Liver (tissue), 9 donors: Measurements from ENCODE around the gene VMAC. TPM values are rescaled to one million over a fixed set of nuclear protein-coding genes. Genes with fewer than 3 reads are reported as not detected.

Source experiments
- DNase-seq: peaks from one replicate; pipeline ENCODE4 v3.0.0-alpha.2; 2017; ENCODE audit warnings: low spot score
- H3K27ac ChIP-seq, 2 donors: one replicate each; pipeline ENCODE4 v1.7.0; 2013; ENCODE audit warnings: inconsistent platforms in 2 of 2, low read length in 2 of 2, control low read depth in 1 of 2, low read depth in 1 of 2, mild to moderate bottlenecking in 1 of 2
- H3K27me3 ChIP-seq, 4 donors: one replicate each; pipeline versions ENCODE4 v1.6.1 to v1.7.0; 2013; ENCODE audit warnings: low read length in 3 of 4, inconsistent platforms in 1 of 4, mild to moderate bottlenecking in 1 of 4, moderate library complexity in 1 of 4; ENCODE audit not compliant: control insufficient read depth in 4 of 4, insufficient read depth in 4 of 4
- H3K36me3 ChIP-seq, 4 donors: one replicate each; pipeline versions ENCODE4 v1.6.1 to v1.7.0; 2013; ENCODE audit warnings: low read length in 3 of 4, mild to moderate bottlenecking in 3 of 4, low read depth in 1 of 4, moderate library complexity in 1 of 4; ENCODE audit not compliant: control insufficient read depth in 4 of 4, insufficient read depth in 3 of 4
- H3K4me1 ChIP-seq, 4 donors: one replicate each; pipeline versions ENCODE4 v1.6.1 to v1.7.0; 2013; ENCODE audit warnings: low read length in 3 of 4, mild to moderate bottlenecking in 3 of 4, moderate library complexity in 1 of 4; ENCODE audit not compliant: control insufficient read depth in 4 of 4, insufficient read depth in 4 of 4
- H3K4me3 ChIP-seq, 3 donors: one replicate each; pipeline versions ENCODE4 v1.6.1 to v1.7.0; 2013; ENCODE audit warnings: low read length in 3 of 3, control low read depth in 1 of 3, low read depth in 1 of 3, mild to moderate bottlenecking in 1 of 3
- H3K9ac ChIP-seq, 2 donors: one replicate each; pipeline ENCODE4 v1.7.0; 2013; ENCODE audit warnings: low read length in 2 of 2, mild to moderate bottlenecking in 2 of 2, moderate library complexity in 2 of 2, control low read depth in 1 of 2, low read depth in 1 of 2
- H3K9me3 ChIP-seq, 4 donors: one replicate each; pipeline versions ENCODE4 v1.6.1 to v1.7.0; 2013; ENCODE audit warnings: low read length in 3 of 4; ENCODE audit not compliant: control insufficient read depth in 4 of 4
- ATF3 ChIP-seq: IDR thresholded peaks from 2 replicates; pipeline ENCODE4 v1.6.1; 2016; ENCODE audit warnings: antibody characterized with exemption
- CTCF ChIP-seq: fragments of 150-350 bp; IDR thresholded peaks from 2 replicates; pipeline ENCODE4 v1.5.1; 2017; ENCODE audit warnings: improper control_type of control experiment, low read depth, low read length; ENCODE audit not compliant: missing input control
- EGR1 ChIP-seq, 2 donors: IDR thresholded peaks; 2 replicates each; pipeline ENCODE4 v1.6.1; 2016 to 2018; ENCODE audit warnings: antibody characterized with exemption in 2 of 2, low read depth in 2 of 2
- FOXA1 ChIP-seq: IDR thresholded peaks from 2 replicates; pipeline ENCODE4 v1.6.1; 2016; ENCODE audit warnings: antibody characterized with exemption
- FOXA2 ChIP-seq: IDR thresholded peaks from 2 replicates; pipeline ENCODE4 v1.6.1; 2016; ENCODE audit warnings: antibody characterized with exemption
- GABPA ChIP-seq, 2 donors: IDR thresholded peaks in 1 of 2; conservative IDR thresholded peaks in 1 of 2; 2 replicates each; pipeline ENCODE4 v1.6.1; 2016; ENCODE audit warnings: antibody characterized with exemption in 2 of 2, mild to moderate bottlenecking in 1 of 2, moderate library complexity in 1 of 2
- HNF4A ChIP-seq, 2 donors: conservative IDR thresholded peaks; 2 replicates each; pipeline ENCODE4 v1.6.1; 2016; ENCODE audit warnings: antibody characterized with exemption in 2 of 2, mild to moderate bottlenecking in 2 of 2
- HNF4G ChIP-seq: IDR thresholded peaks from 2 replicates; pipeline ENCODE4 v1.6.1; 2016; ENCODE audit warnings: antibody characterized with exemption
- JUND ChIP-seq, 2 donors: IDR thresholded peaks; 2 replicates each; pipeline ENCODE4 v1.6.1; 2016; ENCODE audit warnings: antibody characterized with exemption in 2 of 2
- RAD21 ChIP-seq, 2 donors: IDR thresholded peaks; 2 replicates each; pipeline ENCODE4 v1.6.1; 2016; ENCODE audit warnings: antibody characterized with exemption in 2 of 2, mild to moderate bottlenecking in 2 of 2
- REST ChIP-seq: IDR thresholded peaks from 2 replicates; pipeline ENCODE4 v1.6.1; 2016; ENCODE audit warnings: antibody characterized with exemption, mild to moderate bottlenecking
- RXRA ChIP-seq, 2 donors: IDR thresholded peaks; 2 replicates each; pipeline ENCODE4 v1.6.1; 2017 to 2018; ENCODE audit warnings: antibody characterized with exemption in 2 of 2, mild to moderate bottlenecking in 1 of 2
- SP1 ChIP-seq: IDR thresholded peaks from 2 replicates; pipeline ENCODE4 v1.6.1; 2018; ENCODE audit warnings: antibody characterized with exemption, mild to moderate bottlenecking
- TAF1 ChIP-seq: conservative IDR thresholded peaks from 2 replicates; pipeline ENCODE4 v1.6.1; 2016; ENCODE audit warnings: antibody characterized with exemption, mild to moderate bottlenecking
- WGBS: extraction: QIAGEN DNeasy Blood & Tissue Kit; methylation state at CpG from one replicate; pipeline ENCODE4 v1.1.7; 2013; 5-methylcytosine and 5-hydroxymethylcytosine counted together
- polyA plus RNA-seq, 2 donors: library from polyadenylated mRNA; stranded (reverse) in 1 of 2; unstranded in 1 of 2; fragments of 200-250 nt in 1 of 2; fragments of >200 nt in 1 of 2; fragmentation: Nextera tagmentation in 1 of 2; extraction: Ambion mirVana in 1 of 2; gene quantifications; one replicate each; pipeline versions ENCODE4 v1.2.1 to v1.2.3, GENCODE V29; 2013 to 2015
- total RNA-seq, 2 donors: library from RNA; depleted of rRNA; stranded (reverse); fragments of >200 nt; gene quantifications; one replicate each; pipeline ENCODE4 v1.2.3, GENCODE V29; 2014
- TF ChIP-seq, protein P1 (sequence below): IDR thresholded peaks from 2 replicates; pipeline ENCODE4 v1.6.1; 2016; ENCODE audit warnings: antibody characterized with exemption
- TF ChIP-seq, protein P2 (sequence below): IDR thresholded peaks from 2 replicates; pipeline ENCODE4 v1.6.1; 2016; ENCODE audit warnings: antibody characterized with exemption
- donor health status: healthy.
- donor health status: healthy.
- donor health status: healthy.
- donor health status: healthy.
- donor health status: healthy.

Gene VMAC
- total and polyA plus RNA-seq, 4 donors = 1.2 to 7.7 (median 2.6) TPM

GRCh38 chr19:5956323-5956722, 51.7 kb downstream of the VMAC start:
- WGBS = 80% methylated on average over 3 of the region's 3 CpGs
- H3K4me1 ChIP-seq = peaks cover 23 to 71% (median 44%) of the 10 kb centered on the region in 4 donors
- H3K9me3 ChIP-seq = no peaks in the 10 kb centered on the region
- no peak overlapping the region for H3K9ac ChIP-seq
- TF ChIP-seq, protein P1, sequence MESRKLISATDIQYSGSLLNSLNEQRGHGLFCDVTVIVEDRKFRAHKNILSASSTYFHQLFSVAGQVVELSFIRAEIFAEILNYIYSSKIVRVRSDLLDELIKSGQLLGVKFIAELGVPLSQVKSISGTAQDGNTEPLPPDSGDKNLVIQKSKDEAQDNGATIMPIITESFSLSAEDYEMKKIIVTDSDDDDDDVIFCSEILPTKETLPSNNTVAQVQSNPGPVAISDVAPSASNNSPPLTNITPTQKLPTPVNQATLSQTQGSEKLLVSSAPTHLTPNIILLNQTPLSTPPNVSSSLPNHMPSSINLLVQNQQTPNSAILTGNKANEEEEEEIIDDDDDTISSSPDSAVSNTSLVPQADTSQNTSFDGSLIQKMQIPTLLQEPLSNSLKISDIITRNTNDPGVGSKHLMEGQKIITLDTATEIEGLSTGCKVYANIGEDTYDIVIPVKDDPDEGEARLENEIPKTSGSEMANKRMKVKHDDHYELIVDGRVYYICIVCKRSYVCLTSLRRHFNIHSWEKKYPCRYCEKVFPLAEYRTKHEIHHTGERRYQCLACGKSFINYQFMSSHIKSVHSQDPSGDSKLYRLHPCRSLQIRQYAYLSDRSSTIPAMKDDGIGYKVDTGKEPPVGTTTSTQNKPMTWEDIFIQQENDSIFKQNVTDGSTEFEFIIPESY = no peak
- TF ChIP-seq HNF4A (conservative IDR thresholded peaks at IDR 0.05) (no peak), TAF1 (no peak), ATF3 (no peak), EGR1 (IDR thresholded peaks at IDR 0.05; ENCODE audit: low read depth in 2 of 2) (no peak), SP1 (no peak), GABPA (IDR thresholded peaks at IDR 0.05 in 1 of 2, conservative IDR thresholded peaks at IDR 0.05 in 1 of 2) (no peak), JUND (IDR thresholded peaks at IDR 0.05) (no peak), CTCF (no peak), RAD21 (IDR thresholded peaks at IDR 0.05) (no peak), HNF4G (no peak), FOXA2 (no peak), FOXA1 (no peak), REST (no peak), RXRA (IDR thresholded peaks at IDR 0.05) (no peak)
- TF ChIP-seq, protein P2, sequence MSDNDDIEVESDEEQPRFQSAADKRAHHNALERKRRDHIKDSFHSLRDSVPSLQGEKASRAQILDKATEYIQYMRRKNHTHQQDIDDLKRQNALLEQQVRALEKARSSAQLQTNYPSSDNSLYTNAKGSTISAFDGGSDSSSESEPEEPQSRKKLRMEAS = no peak
- DNase-seq = no peak
- H3K27ac ChIP-seq = no peak overlapping the region
- H3K27me3 ChIP-seq = no peaks in the 10 kb centered on the region
- no peaks in the 10 kb centered on the region for H3K36me3 ChIP-seq
- H3K4me3 ChIP-seq = no peak overlapping the region

GRCh38 chr19:5956728-5957127, 52.1 kb downstream of the VMAC start:
- Histone ChIP-seq H3K4me1 (peaks cover 26 to 72% (median 45%) of the 10 kb centered on the region in 4 donors), H3K9me3 (no peaks in the 10 kb centered on the region), H3K36me3 (no peaks in the 10 kb centered on the region), H3K4me3 (no peak overlapping the region), H3K27ac (no peak overlapping the region), H3K9ac (no peak overlapping the region), H3K27me3 (no peaks in the 10 kb centered on the region)
- DNase-seq = no peak
- WGBS = 97% methylated on average over 12 of the region's 12 CpGs
- TF ChIP-seq, protein P2 = no peak
- TF ChIP-seq ATF3 = no peak
- TF ChIP-seq, protein P1 = no peak
- TF ChIP-seq EGR1 (IDR thresholded peaks at IDR 0.05; ENCODE audit: low read depth in 2 of 2) = no peak
- no peak for TF ChIP-seq GABPA (IDR thresholded peaks at IDR 0.05 in 1 of 2, conservative IDR thresholded peaks at IDR 0.05 in 1 of 2)
- TF ChIP-seq REST = no peak
